Activated CD8-positive, alpha-beta T cell treated with anti-CD3 and anti-CD28 coated beads for 36 hours (primary cell): ENCODE results near the gene CSK. TPM values are rescaled to one million over a fixed set of nuclear protein-coding genes. Genes with fewer than 3 reads are reported as not detected.

Source experiments
- ATAC-seq: fragments of 200-7000 bp; cut with Tn5 transposase; one replicate; pipeline ENCODE4 v1.10.0; 2021; ENCODE audit warnings: mild to moderate bottlenecking, moderate library complexity
- CTCF ChIA-PET: fragments of 350-600 bp; sonication (Branson Sonifier 250); formaldehyde crosslinking; loops from one replicate; lab custom pipeline; 2021; ENCODE audit warnings: antibody characterized with exemption; lab: Charles Lee
- POLR2A ChIA-PET: fragments of 350-600 bp; sonication (Branson Sonifier 250); formaldehyde crosslinking; loops from one replicate; lab custom pipeline; 2021; ENCODE audit warnings: antibody characterized with exemption; lab: Charles Lee
- DNase-seq: peaks from one replicate; pipeline ENCODE4 v3.0.0-alpha.2; 2020
- H3K27ac Mint-ChIP-seq: one replicate; pipeline ENCODE4 v1.8.0; 2021; ENCODE audit warnings: mild to moderate bottlenecking, mixed read lengths
- H3K27me3 Mint-ChIP-seq: one replicate; pipeline ENCODE4 v1.8.0; 2021; ENCODE audit warnings: mixed read lengths
- H3K36me3 Mint-ChIP-seq: one replicate; pipeline ENCODE4 v1.8.0; 2021; ENCODE audit warnings: low read depth, mixed read lengths
- H3K4me1 Mint-ChIP-seq: one replicate; pipeline ENCODE4 v1.8.0; 2021; ENCODE audit warnings: low read depth, mixed read lengths
- H3K4me3 Mint-ChIP-seq: one replicate; pipeline ENCODE4 v1.8.0; 2021; ENCODE audit warnings: mild to moderate bottlenecking, moderate library complexity, mixed read lengths
- H3K9me3 Mint-ChIP-seq: one replicate; pipeline ENCODE4 v1.8.0; 2021; ENCODE audit warnings: mixed read lengths
- intact Hi-C: fragments of 100-400 bp; cut with micrococcal nuclease; formaldehyde crosslinking; loops from one replicate; pipeline ENCODE4 v1.10.0; 2022
- total RNA-seq, 2 experiments: library from RNA; stranded (reverse); gene quantifications; one replicate each; pipeline ENCODE4 v1.2.3, GENCODE V29; 2021
- TF ChIP-seq, protein P1 (sequence below): fragments of 200-600 bp; IDR thresholded peaks from one replicate; pipeline ENCODE4 v1.8.0; 2022; ENCODE audit warnings: antibody characterized with exemption, mild to moderate bottlenecking

CSK gene
- total RNA-seq, 2 experiments from 2014 or later = 254 to 260 TPM

DNA sequence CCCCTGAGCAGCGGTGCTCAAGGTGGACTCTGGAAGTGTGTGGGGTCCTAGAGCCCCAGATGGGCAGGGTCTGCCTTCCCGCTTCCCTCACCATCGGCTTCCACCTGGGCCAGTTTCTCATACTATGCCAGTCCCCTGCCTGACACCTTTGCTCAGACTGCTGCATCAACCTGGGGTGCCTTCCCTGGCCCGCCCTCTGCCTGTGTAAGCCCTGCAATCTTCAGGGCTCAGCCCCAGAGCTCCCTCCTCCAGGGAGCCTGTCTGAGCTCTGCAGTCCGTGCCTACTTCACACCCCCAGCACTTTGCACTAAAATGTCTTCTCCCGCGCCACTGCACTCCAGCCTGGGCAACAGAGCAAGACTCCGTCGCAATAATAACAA lies 13.1 kb downstream of the CSK start:
- H3K36me3 Mint-ChIP-seq = peaks cover 58% of the 10 kb centered on the region
- intact Hi-C loops = no loop called here

DNA sequence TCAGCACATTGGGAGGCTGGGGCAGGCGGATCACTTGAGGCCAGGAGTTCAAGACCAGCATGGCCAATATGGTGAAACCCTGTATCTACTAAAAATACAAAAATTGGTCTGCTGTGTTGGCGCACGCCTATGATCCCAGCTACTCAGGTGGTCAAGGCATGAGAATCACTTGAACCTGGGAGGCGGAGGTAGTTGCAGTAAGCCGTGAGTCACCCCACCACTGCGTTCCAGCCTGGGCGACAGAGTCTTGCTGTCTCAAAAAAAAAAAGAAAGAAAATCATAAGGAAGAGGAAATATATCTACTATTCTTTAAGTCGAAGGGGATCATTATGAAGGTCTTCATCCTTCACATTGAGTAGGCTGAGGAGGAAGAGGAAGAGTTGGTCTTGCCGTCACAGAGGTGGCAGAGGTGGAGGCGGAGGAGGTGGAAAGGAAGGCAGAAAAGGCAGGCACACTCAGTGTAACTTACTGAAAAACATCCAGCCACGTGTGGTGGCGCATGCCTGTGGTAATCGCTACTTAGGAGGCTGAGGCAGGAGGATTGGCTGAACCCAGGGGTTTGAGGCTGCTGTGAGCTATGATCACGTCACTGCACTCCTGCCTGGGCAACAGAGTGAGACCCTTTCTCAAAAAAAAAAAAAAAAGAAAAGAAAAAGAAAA lies 14.2 kb downstream of the CSK start:
- peak; percentile 78 for DNase-seq
- POLR2A ChIA-PET = interaction anchor here (0.6 to 16.0 kb wide), 4 partner anchors 18 to 179 kb away, joined by 3 to 410 read pairs (median 4); partner anchors contain the start of gene CSK
- H3K36me3 Mint-ChIP-seq = peaks cover 61% of the 10 kb centered on the region
- H3K27ac Mint-ChIP-seq = peak overlapping the region; percentile 89
- peaks cover 82% of the 10 kb centered on the region for H3K4me1 Mint-ChIP-seq
- peak; percentile 25 for ATAC-seq
- TF ChIP-seq, protein P1, sequence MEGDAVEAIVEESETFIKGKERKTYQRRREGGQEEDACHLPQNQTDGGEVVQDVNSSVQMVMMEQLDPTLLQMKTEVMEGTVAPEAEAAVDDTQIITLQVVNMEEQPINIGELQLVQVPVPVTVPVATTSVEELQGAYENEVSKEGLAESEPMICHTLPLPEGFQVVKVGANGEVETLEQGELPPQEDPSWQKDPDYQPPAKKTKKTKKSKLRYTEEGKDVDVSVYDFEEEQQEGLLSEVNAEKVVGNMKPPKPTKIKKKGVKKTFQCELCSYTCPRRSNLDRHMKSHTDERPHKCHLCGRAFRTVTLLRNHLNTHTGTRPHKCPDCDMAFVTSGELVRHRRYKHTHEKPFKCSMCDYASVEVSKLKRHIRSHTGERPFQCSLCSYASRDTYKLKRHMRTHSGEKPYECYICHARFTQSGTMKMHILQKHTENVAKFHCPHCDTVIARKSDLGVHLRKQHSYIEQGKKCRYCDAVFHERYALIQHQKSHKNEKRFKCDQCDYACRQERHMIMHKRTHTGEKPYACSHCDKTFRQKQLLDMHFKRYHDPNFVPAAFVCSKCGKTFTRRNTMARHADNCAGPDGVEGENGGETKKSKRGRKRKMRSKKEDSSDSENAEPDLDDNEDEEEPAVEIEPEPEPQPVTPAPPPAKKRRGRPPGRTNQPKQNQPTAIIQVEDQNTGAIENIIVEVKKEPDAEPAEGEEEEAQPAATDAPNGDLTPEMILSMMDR = no peak
- H3K9me3 Mint-ChIP-seq = no peaks in the 10 kb centered on the region
- CTCF ChIA-PET = interaction anchor here (1.1 to 25.9 kb wide), 4 partner anchors 19 to 164 kb away, joined by 3 to 1327 read pairs (median 3); partner anchors contain the start of gene CSK
- no peaks in the 10 kb centered on the region for H3K27me3 Mint-ChIP-seq
- intact Hi-C loops = no loop called here
- peak overlapping the region; percentile 45 for H3K4me3 Mint-ChIP-seq

More for the DNA sequence above, 13.1 kb downstream of the CSK start:
- Mint-ChIP-seq H3K9me3 (no peaks in the 10 kb centered on the region), H3K27me3 (no peaks in the 10 kb centered on the region), H3K4me3 (peak overlapping the region; percentile 11), H3K27ac (peak overlapping the region; percentile 90), H3K4me1 (peaks cover 87% of the 10 kb centered on the region)
- TF ChIP-seq, protein P1 = no peak
- DNase-seq (no peak), ATAC-seq (no peak)
- CTCF ChIA-PET = interaction anchor here (1.1 to 25.9 kb wide), 6 partner anchors 18 to 177 kb away, joined by 3 to 1327 read pairs (median 4); partner anchors contain the start of genes CPLX3 and CSK
- POLR2A ChIA-PET = interaction anchor here (0.7 to 16.0 kb wide), 4 partner anchors 10 to 49 kb away, joined by 3 to 410 read pairs (median 10); partner anchors contain the start of gene CSK

DNA sequence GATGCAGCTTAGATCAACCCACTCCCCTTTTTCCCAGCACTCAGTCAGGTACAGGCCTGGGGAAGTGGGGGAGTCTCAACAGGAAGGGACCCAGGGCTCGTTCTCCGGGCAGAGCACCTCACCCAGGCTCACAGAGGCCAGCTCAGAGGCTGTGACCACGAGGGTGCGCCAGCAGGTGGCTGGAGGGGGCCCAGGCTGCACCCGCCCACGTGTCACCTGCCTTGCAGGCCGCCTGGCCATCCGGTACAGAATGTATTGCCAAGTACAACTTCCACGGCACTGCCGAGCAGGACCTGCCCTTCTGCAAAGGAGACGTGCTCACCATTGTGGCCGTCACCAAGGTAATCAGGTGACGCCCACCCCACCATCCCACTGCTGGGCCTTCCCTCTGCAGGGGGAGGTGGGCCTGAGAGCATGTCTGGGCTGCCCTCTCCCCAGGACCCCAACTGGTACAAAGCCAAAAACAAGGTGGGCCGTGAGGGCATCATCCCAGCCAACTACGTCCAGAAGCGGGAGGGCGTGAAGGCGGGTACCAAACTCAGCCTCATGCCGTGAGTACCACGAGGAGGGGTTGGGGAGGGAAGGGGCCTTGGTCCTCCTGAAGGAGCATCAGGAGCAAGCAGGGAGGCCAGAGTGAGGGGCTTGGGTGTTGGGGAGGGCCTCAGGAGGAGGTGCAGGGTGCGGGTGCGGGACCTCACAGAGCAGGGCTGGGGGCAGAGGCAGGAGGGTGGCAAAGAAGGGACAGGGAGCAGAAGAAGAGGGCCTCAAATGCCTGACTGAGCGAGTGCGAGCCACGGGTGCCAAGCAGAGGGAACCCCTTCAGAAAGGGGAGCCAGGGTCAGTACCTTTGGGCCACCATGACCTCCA lies 16.7 kb downstream of the CSK start:
- H3K27me3 Mint-ChIP-seq = no peaks in the 10 kb centered on the region
- peak overlapping the region; percentile 90 for H3K27ac Mint-ChIP-seq
- H3K4me1 Mint-ChIP-seq = peaks cover 57% of the 10 kb centered on the region
- ATAC-seq = no peak
- H3K36me3 Mint-ChIP-seq = peaks cover 65% of the 10 kb centered on the region
- no peaks in the 10 kb centered on the region for H3K9me3 Mint-ChIP-seq
- intact Hi-C loops = no loop called here
- DNase-seq = peak; percentile 33
- H3K4me3 Mint-ChIP-seq = no peak overlapping the region
- POLR2A ChIA-PET = interaction anchor here (1.3 to 16.0 kb wide), 8 partner anchors 8 to 43 kb away, joined by 5 to 410 read pairs (median 13); partner anchors contain the start of gene CSK
- CTCF ChIA-PET = interaction anchor here (0.8 to 25.9 kb wide), 10 partner anchors 10 to 177 kb away, joined by 3 to 1327 read pairs (median 6); partner anchors contain the start of gene CSK
- TF ChIP-seq, protein P1 = no peak

DNA sequence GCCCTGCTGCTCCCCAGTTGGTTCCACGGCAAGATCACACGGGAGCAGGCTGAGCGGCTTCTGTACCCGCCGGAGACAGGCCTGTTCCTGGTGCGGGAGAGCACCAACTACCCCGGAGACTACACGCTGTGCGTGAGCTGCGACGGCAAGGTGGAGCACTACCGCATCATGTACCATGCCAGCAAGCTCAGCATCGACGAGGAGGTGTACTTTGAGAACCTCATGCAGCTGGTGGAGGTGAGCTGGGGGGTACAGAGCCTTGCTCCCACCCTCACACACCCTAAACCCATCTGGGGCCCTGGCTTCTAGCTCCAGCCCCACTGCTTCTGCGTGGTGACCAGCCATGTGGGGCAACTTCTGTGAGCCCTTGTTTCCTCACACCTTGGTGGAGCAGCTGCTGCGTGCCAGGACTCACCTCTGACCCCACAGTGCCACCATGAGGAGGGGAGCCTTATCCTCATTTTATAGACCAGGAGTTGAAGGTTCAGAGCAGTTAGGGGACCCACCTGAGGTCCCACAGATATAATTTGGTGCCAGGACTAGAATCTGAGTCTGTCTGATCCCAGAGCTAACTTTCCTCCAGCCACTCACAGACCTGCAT lies 17.5 kb downstream of the CSK start:
- TF ChIP-seq, protein P1 = no peak
- peaks cover 71% of the 10 kb centered on the region for H3K36me3 Mint-ChIP-seq
- H3K4me3 Mint-ChIP-seq = no peak overlapping the region
- CTCF ChIA-PET = interaction anchor here (0.7 to 25.9 kb wide), 14 partner anchors 10 to 178 kb away, joined by 3 to 1327 read pairs (median 4); partner anchors contain the start of genes CPLX3 and CSK
- peak; percentile 66 for DNase-seq
- intact Hi-C loops = no loop called here
- POLR2A ChIA-PET = interaction anchor here (1.1 to 3.7 kb wide), 9 partner anchors 9 to 254 kb away, joined by 3 to 31 read pairs (median 8); no protein-coding TSS in a partner anchor
- no peaks in the 10 kb centered on the region for H3K9me3 Mint-ChIP-seq
- H3K27ac Mint-ChIP-seq = peak overlapping the region; percentile 90
- peaks cover 53% of the 10 kb centered on the region for H3K4me1 Mint-ChIP-seq
- H3K27me3 Mint-ChIP-seq = no peaks in the 10 kb centered on the region
- peak; percentile 19 for ATAC-seq
